Endothelial cell (in vitro differentiated cells): ENCODE data around the gene TMEM52. TPM values are rescaled to one million over a fixed set of nuclear protein-coding genes. Genes with fewer than 3 reads are reported as not detected.
A peak's percentile ranks its signal among the peaks of the same experiment; 100 is the strongest.

Source experiments
- DNase-seq: peaks from one replicate; pipeline ENCODE4 v3.0.0; 2021; ENCODE audit warnings: low spot score
- H3K27ac Mint-ChIP-seq: one replicate; pipeline ENCODE4 v1.8.0; 2021; ENCODE audit warnings: mixed read lengths, inconsistent platforms; ENCODE audit not compliant: unreplicated experiment
- H3K27me3 Mint-ChIP-seq: one replicate; pipeline ENCODE4 v1.8.0; 2021; ENCODE audit warnings: mild to moderate bottlenecking, moderate library complexity, mixed read lengths, inconsistent platforms; ENCODE audit not compliant: unreplicated experiment
- H3K36me3 Mint-ChIP-seq: one replicate; pipeline ENCODE4 v1.8.0; 2021; ENCODE audit warnings: mild to moderate bottlenecking, low read depth, mixed read lengths, inconsistent platforms; ENCODE audit not compliant: unreplicated experiment
- H3K4me1 Mint-ChIP-seq: one replicate; pipeline ENCODE4 v1.8.0; 2021; ENCODE audit warnings: mild to moderate bottlenecking, mixed read lengths, inconsistent platforms; ENCODE audit not compliant: unreplicated experiment
- H3K4me3 Mint-ChIP-seq: one replicate; pipeline ENCODE4 v1.8.0; 2021; ENCODE audit warnings: mild to moderate bottlenecking, mixed read lengths, inconsistent platforms; ENCODE audit not compliant: unreplicated experiment
- H3K9me3 Mint-ChIP-seq: one replicate; pipeline ENCODE4 v1.8.0; 2021; ENCODE audit warnings: mixed read lengths, inconsistent platforms; ENCODE audit not compliant: unreplicated experiment
- CTCF ChIP-seq: fragments of 200-600 bp; sonication (generic); IDR thresholded peaks from one replicate; pipeline ENCODE4 v1.5.0; 2021; ENCODE audit warnings: antibody characterized with exemption; ENCODE audit not compliant: unreplicated experiment
- total RNA-seq: library from RNA; stranded (reverse); fragmentation: NEBNext Ultra II Directional; extraction: Animal tissue kit (Norgen Biotek cat#: 25700); gene quantifications from one replicate; pipeline ENCODE4 v1.2.1, GENCODE V29; 2021; ENCODE audit not compliant: unreplicated experiment

Gene TMEM52
- total RNA-seq, 1 donor from 2014 or later, result 0.92 TPM

GRCh38 chr1:1964811-1965210 is 45.7 kb upstream of the TMEM52 start:
- no peak for DNase-seq
- TF ChIP-seq CTCF, result no peak
- Mint-ChIP-seq H3K27me3 (peaks cover 5% of the 10 kb centered on the region), H3K36me3 (peaks cover 5% of the 10 kb centered on the region), H3K27ac (no peak overlapping the region), H3K4me3 (no peak overlapping the region), H3K4me1 (peaks cover 3% of the 10 kb centered on the region), H3K9me3 (no peaks in the 10 kb centered on the region)

GRCh38 chr1:1963570-1963969 is 44.5 kb upstream of the TMEM52 start:
- H3K27ac Mint-ChIP-seq, result no peak overlapping the region
- peaks cover 3% of the 10 kb centered on the region for H3K27me3 Mint-ChIP-seq

GRCh38 chr1:1962752-1963151 is 43.7 kb upstream of the TMEM52 start:
- H3K27ac Mint-ChIP-seq, result no peak overlapping the region
- TF ChIP-seq CTCF, result no peak
- no peaks in the 10 kb centered on the region for H3K9me3 Mint-ChIP-seq

More at GRCh38 chr1:1963570-1963969, 44.5 kb upstream of the TMEM52 start:
- no peak for DNase-seq
- H3K36me3 Mint-ChIP-seq, result peaks cover 5% of the 10 kb centered on the region
- no peak for TF ChIP-seq CTCF
- H3K4me1 Mint-ChIP-seq, result peaks cover 3% of the 10 kb centered on the region
- no peaks in the 10 kb centered on the region for H3K9me3 Mint-ChIP-seq
- H3K4me3 Mint-ChIP-seq, result no peak overlapping the region

GRCh38 chr1:1960480-1961196 is 41.6 kb upstream of the TMEM52 start:
- H3K27me3 Mint-ChIP-seq, result peaks cover 1% of the 10 kb centered on the region
- no peak for DNase-seq
- H3K27ac Mint-ChIP-seq, result no peak overlapping the region
- H3K4me1 Mint-ChIP-seq, result no peaks in the 10 kb centered on the region
- H3K4me3 Mint-ChIP-seq, result peak overlapping the region; percentile 52
- no peaks in the 10 kb centered on the region for H3K36me3 Mint-ChIP-seq
- TF ChIP-seq CTCF, result no peak
- no peaks in the 10 kb centered on the region for H3K9me3 Mint-ChIP-seq

More at GRCh38 chr1:1962752-1963151, 43.7 kb upstream of the TMEM52 start:
- Mint-ChIP-seq H3K4me1 (peaks cover under 1% of the 10 kb centered on the region), H3K27me3 (peaks cover 2% of the 10 kb centered on the region), H3K36me3 (peaks cover 1% of the 10 kb centered on the region), H3K4me3 (no peak overlapping the region)
- no peak for DNase-seq

GRCh38 chr1:1959840-1960479 is 40.9 kb upstream of the TMEM52 start:
- peak; percentile 87 for DNase-seq
- peaks cover under 1% of the 10 kb centered on the region for H3K4me1 Mint-ChIP-seq
- no peak overlapping the region for H3K27ac Mint-ChIP-seq
- H3K4me3 Mint-ChIP-seq, result no peak overlapping the region
- no peaks in the 10 kb centered on the region for H3K9me3 Mint-ChIP-seq
- TF ChIP-seq CTCF, result peak; percentile 77
- no peaks in the 10 kb centered on the region for H3K36me3 Mint-ChIP-seq
- peaks cover 2% of the 10 kb centered on the region for H3K27me3 Mint-ChIP-seq
